A673 (cell line): ENCODE measurements around the gene TIMM13.
"Not testable (repeated sequence)": the region's sequence is repeated elsewhere in the genome, so short reads cannot be mapped to it uniquely, and the experiment has no call there.

Source experiments
- CTCF ChIP-seq: fragments of 300-800, 200-600 bp; sonication (generic); conservative IDR thresholded peaks from 2 replicates; pipeline ENCODE4 v1.5.1; 2017; ENCODE audit warnings: low read depth, mild to moderate bottlenecking, antibody characterized with exemption, low read length, moderate library complexity, mixed read lengths
- EZH2 ChIP-seq: fragments of 200-600 bp; sonication (generic); IDR thresholded peaks from 2 replicates; pipeline ENCODE4 v1.6.1; 2017; ENCODE audit warnings: borderline replicate concordance, low read depth, mild to moderate bottlenecking, mixed read lengths, antibody characterized with exemption, low read length; ENCODE audit not compliant: poor library complexity, severe bottlenecking

GRCh38 chr19:2395293-2395829 is 32.0 kb downstream of the TIMM13 start:
- TF ChIP-seq EZH2, CTCF: not testable (repeated sequence)
